ENCODE results near the gene OR7G3.

OR7G3 gene

DNA sequence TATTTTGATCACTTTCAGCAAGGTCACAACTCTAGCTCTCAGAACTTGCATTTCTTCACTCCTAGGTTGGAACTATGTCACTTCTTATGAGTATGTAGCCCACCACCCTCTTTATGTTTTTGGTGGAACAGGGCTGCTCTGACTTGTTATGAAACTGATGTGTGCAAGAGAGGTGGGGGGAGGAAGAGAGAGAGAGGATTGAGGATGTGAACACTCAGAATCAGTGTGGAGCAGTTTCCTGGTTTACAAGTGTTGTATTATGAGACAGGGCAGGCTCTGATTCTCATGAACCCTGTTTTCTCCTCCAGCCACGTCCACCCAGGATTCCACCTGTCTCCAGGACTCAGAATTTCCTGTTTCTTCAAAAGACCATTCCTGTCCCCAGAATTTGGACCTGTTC lies 29.6 kb upstream of the OR7G3 start:
- Histone ChIP-seq H3K4me1 (ENCODE audit: insufficient read depth, low read length, severe bottlenecking) (no peaks in the 10 kb centered on the region), H3K9me2 (ENCODE audit: low read depth, low read length) (no peaks in the 10 kb centered on the region), H3K4me3 (ENCODE audit: low read depth, low read length, poor library complexity, severe bottlenecking) (no peak overlapping the region), H3K9ac (ENCODE audit: low read length) (no peak overlapping the region), H3K4me2 (ENCODE audit: low read length) (no peak overlapping the region), H3F3A (ENCODE audit: insufficient read depth, low read length) (no peaks in the 10 kb centered on the region), H3K36me3 (ENCODE audit: insufficient read depth, low read length) (peaks cover 100% of the 10 kb centered on the region), H3K79me2 (ENCODE audit: insufficient read depth, low read length) (peaks cover 37% of the 10 kb centered on the region), H2AFZ (ENCODE audit: low read length) (no peak overlapping the region), H4K20me1 (ENCODE audit: insufficient read depth, low read length) (no peaks in the 10 kb centered on the region), H3K27ac (ENCODE audit: low read depth, low read length, poor library complexity, severe bottlenecking) (no peak overlapping the region), H3K27me3 (ENCODE audit: insufficient read depth, low read length) (no peaks in the 10 kb centered on the region), H3K9me3 (ENCODE audit: low read length) (peaks cover 32% of the 10 kb centered on the region)
- TF ChIP-seq EZH2 (IDR thresholded peaks at IDR 0.05; ENCODE audit: borderline replicate concordance, low read length) (no peak), CTCF (IDR thresholded peaks at IDR 0.05; ENCODE audit: low read length) (no peak)

DNA sequence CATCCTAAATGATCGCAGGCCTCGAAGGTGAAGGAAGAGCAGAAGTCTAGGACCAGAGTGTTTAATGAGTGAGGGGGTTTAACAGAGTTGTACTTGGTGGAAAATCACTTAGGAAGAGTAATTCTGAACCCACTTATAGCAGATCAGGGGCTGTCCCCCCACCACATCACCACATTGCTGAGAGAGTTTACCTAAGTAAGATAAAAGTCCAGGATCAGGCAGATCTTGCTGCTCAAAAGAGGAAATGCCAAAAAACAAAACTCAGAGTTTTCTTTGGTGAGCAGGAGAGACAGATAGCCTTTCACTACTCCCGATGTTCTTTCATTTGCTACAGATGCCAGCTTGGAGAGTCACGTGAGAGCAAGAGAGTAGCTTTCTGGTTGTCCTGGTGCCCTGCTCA lies 28.8 kb upstream of the OR7G3 start:
- Histone ChIP-seq H3F3A (ENCODE audit: insufficient read depth, low read length) (no peaks in the 10 kb centered on the region), H3K9me3 (ENCODE audit: low read length) (peaks cover 28% of the 10 kb centered on the region), H3K4me2 (ENCODE audit: low read length) (no peak overlapping the region), H2AFZ (ENCODE audit: low read length) (no peak overlapping the region), H3K36me3 (ENCODE audit: insufficient read depth, low read length) (peaks cover 98% of the 10 kb centered on the region), H3K4me3 (ENCODE audit: low read depth, low read length, poor library complexity, severe bottlenecking) (no peak overlapping the region), H4K20me1 (ENCODE audit: insufficient read depth, low read length) (no peaks in the 10 kb centered on the region), H3K9ac (ENCODE audit: low read length) (no peak overlapping the region), H3K9me2 (ENCODE audit: low read depth, low read length) (no peaks in the 10 kb centered on the region), H3K27me3 (ENCODE audit: insufficient read depth, low read length) (no peaks in the 10 kb centered on the region), H3K27ac (ENCODE audit: low read depth, low read length, poor library complexity, severe bottlenecking) (no peak overlapping the region), H3K79me2 (ENCODE audit: insufficient read depth, low read length) (peaks cover 45% of the 10 kb centered on the region), H3K4me1 (ENCODE audit: insufficient read depth, low read length, severe bottlenecking) (no peaks in the 10 kb centered on the region)
- TF ChIP-seq EZH2 (IDR thresholded peaks at IDR 0.05; ENCODE audit: borderline replicate concordance, low read length) (no peak), CTCF (IDR thresholded peaks at IDR 0.05; ENCODE audit: low read length) (no peak)

GRCh38 chr19:9151367-9151766 lies 24.6 kb upstream of the OR7G3 start:
- Histone ChIP-seq H3K9ac (ENCODE audit: low read length) (no peak overlapping the region), H4K20me1 (ENCODE audit: insufficient read depth, low read length) (no peaks in the 10 kb centered on the region), H3K4me3 (ENCODE audit: low read depth, low read length, poor library complexity, severe bottlenecking) (no peak overlapping the region), H3K9me2 (ENCODE audit: low read depth, low read length) (no peaks in the 10 kb centered on the region), H3F3A (ENCODE audit: insufficient read depth, low read length) (no peaks in the 10 kb centered on the region), H3K27ac (ENCODE audit: low read depth, low read length, poor library complexity, severe bottlenecking) (no peak overlapping the region), H3K27me3 (ENCODE audit: insufficient read depth, low read length) (no peaks in the 10 kb centered on the region), H3K4me1 (ENCODE audit: insufficient read depth, low read length, severe bottlenecking) (no peaks in the 10 kb centered on the region), H3K36me3 (ENCODE audit: insufficient read depth, low read length) (peaks cover 96% of the 10 kb centered on the region), H3K4me2 (ENCODE audit: low read length) (no peak overlapping the region), H3K9me3 (ENCODE audit: low read length) (peaks cover 35% of the 10 kb centered on the region), H3K79me2 (ENCODE audit: insufficient read depth, low read length) (peaks cover 85% of the 10 kb centered on the region), H2AFZ (ENCODE audit: low read length) (no peak overlapping the region)
- TF ChIP-seq CTCF (IDR thresholded peaks at IDR 0.05; ENCODE audit: low read length), result no peak
- TF ChIP-seq EZH2 (IDR thresholded peaks at IDR 0.05; ENCODE audit: borderline replicate concordance, low read length), result no peak

All from OCI-LY1 (cell line).